ENCODE measurements around the gene MYO1E. TPM values are rescaled to one million over a fixed set of nuclear protein-coding genes. Genes with fewer than 3 reads are reported as not detected.
A peak's percentile ranks its signal among the peaks of the same experiment; 100 is the strongest.

MYO1E gene
- total RNA-seq, 1 experiment from 2014 or later = 83.6 TPM

DNA sequence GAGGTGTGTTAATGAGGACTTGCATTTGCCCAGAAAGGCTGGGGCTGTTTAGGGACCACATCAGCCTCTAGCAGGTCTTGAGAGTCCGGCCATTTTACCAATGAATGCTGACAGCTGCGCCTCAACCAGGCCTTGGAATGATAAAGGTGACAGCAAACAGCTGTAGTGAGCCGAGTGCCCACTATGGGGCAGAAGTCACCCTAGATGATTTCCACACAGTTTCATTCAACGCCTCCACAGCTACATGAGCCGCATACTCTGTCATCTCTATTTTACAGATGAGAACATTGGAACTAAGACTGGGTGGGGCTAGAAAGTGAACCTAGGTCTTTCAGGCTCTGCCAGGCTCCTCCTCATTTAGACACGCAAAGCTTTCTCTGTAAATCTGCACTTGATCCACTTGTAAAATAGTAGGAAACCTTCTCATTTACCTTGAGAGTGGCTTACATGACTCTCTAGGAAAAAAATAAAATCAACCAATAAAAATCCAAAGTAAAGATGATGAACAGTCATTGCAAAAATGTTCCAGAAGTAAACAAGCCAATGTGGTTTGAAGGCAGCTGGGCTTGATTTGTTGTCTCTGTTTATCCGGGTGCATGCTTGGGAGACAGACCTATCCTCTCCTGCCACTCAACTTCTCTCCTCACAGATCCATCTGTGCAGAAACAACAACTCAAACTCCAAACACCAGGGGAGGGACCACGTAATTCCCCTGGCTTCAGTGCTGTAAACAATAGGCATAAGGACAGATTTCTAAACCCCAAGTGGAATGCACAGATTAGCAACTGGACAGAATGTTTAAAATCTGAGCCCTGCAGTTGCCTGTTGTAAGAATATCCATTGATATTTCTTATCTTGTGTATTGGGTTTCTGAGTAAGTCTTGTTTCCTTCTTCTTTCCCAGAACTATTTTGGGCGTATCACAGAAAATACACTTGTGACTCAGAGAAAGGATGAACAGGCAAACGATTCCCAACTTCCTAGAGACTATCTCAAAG is 197.5 kb downstream of the MYO1E start:
- no peak overlapping the region for H3K4me3 Mint-ChIP-seq
- DNase-seq (ENCODE audit: low spot score) = peak; percentile 65
- no peak for TF ChIP-seq CREM (CRISPR knock-in tag; IDR thresholded peaks at IDR 0.05)
- 0 out of 2 replicates have a peak, but pooled peaks have one; percentile 56 for TF ChIP-seq ZNF317 (CRISPR knock-in tag; IDR thresholded peaks at IDR 0.05; ENCODE audit: borderline replicate concordance, low read depth)
- POLR2A ChIA-PET = interaction anchor here (0.5 to 1.4 kb wide), 2 partner anchors 198 to 586 kb away, joined by 4 to 8 read pairs; partner anchors contain the start of gene MYO1E
- no peaks in the 10 kb centered on the region for H3K27me3 Mint-ChIP-seq (ENCODE audit: low read depth)
- peak overlapping the region; percentile 78 for H3K27ac Mint-ChIP-seq
- CTCF ChIA-PET = interaction anchor here (0.7 to 2.6 kb wide), 15 partner anchors 10 to 448 kb away, joined by 3 to 33 read pairs (median 4); no protein-coding TSS in a partner anchor
- H3K36me3 Mint-ChIP-seq = peaks cover 26% of the 10 kb centered on the region
- H3K4me1 Mint-ChIP-seq = peaks cover 8% of the 10 kb centered on the region
- peak; percentile 96 for ATAC-seq
- peaks cover 3% of the 10 kb centered on the region; the same call in 1 of the 2 replicates for H3K9me3 Mint-ChIP-seq

- peaks cover 3% of the 10 kb centered on the region; the same call in 1 of the 2 replicates for H3K9me3 Mint-ChIP-seq
- TF ChIP-seq, protein P1, sequence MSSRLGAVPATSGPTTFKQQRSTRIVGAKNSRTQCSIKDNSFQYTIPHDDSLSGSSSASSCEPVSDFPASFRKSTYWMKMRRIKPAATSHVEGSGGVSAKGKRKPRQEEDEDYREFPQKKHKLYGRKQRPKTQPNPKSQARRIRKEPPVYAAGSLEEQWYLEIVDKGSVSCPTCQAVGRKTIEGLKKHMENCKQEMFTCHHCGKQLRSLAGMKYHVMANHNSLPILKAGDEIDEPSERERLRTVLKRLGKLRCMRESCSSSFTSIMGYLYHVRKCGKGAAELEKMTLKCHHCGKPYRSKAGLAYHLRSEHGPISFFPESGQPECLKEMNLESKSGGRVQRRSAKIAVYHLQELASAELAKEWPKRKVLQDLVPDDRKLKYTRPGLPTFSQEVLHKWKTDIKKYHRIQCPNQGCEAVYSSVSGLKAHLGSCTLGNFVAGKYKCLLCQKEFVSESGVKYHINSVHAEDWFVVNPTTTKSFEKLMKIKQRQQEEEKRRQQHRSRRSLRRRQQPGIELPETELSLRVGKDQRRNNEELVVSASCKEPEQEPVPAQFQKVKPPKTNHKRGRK (CRISPR knock-in tag; IDR thresholded peaks at IDR 0.05; ENCODE audit: borderline replicate concordance) = no peak
- TF ChIP-seq ATF1 (CRISPR knock-in tag; IDR thresholded peaks at IDR 0.05) = no peak
- TF ChIP-seq, protein P2, sequence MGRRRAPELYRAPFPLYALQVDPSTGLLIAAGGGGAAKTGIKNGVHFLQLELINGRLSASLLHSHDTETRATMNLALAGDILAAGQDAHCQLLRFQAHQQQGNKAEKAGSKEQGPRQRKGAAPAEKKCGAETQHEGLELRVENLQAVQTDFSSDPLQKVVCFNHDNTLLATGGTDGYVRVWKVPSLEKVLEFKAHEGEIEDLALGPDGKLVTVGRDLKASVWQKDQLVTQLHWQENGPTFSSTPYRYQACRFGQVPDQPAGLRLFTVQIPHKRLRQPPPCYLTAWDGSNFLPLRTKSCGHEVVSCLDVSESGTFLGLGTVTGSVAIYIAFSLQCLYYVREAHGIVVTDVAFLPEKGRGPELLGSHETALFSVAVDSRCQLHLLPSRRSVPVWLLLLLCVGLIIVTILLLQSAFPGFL (CRISPR knock-in tag; IDR thresholded peaks at IDR 0.05; ENCODE audit: borderline replicate concordance) = no peak
- TF ChIP-seq ZNF671 (CRISPR knock-in tag; IDR thresholded peaks at IDR 0.05) = no peak
- no peak for TF ChIP-seq E2F1 (CRISPR knock-in tag; IDR thresholded peaks at IDR 0.05)
- TF ChIP-seq ESRRA (CRISPR knock-in tag; IDR thresholded peaks at IDR 0.05; ENCODE audit: borderline replicate concordance) = no peak
- TF ChIP-seq, protein P3, sequence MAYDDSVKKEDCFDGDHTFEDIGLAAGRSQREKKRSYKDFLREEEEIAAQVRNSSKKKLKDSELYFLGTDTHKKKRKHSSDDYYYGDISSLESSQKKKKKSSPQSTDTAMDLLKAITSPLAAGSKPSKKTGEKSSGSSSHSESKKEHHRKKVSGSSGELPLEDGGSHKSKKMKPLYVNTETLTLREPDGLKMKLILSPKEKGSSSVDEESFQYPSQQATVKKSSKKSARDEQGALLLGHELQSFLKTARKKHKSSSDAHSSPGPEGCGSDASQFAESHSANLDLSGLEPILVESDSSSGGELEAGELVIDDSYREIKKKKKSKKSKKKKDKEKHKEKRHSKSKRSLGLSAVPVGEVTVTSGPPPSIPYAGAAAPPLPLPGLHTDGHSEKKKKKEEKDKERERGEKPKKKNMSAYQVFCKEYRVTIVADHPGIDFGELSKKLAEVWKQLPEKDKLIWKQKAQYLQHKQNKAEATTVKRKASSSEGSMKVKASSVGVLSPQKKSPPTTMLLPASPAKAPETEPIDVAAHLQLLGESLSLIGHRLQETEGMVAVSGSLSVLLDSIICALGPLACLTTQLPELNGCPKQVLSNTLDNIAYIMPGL (CRISPR knock-in tag; IDR thresholded peaks at IDR 0.05) = no peak
- no peak for TF ChIP-seq JUN (CRISPR knock-in tag; IDR thresholded peaks at IDR 0.05)
- no peak for TF ChIP-seq RORB (CRISPR knock-in tag; IDR thresholded peaks at IDR 0.05)
- TF ChIP-seq USF1 (CRISPR knock-in tag; IDR thresholded peaks at IDR 0.05) = no peak
- TF ChIP-seq, protein P4, sequence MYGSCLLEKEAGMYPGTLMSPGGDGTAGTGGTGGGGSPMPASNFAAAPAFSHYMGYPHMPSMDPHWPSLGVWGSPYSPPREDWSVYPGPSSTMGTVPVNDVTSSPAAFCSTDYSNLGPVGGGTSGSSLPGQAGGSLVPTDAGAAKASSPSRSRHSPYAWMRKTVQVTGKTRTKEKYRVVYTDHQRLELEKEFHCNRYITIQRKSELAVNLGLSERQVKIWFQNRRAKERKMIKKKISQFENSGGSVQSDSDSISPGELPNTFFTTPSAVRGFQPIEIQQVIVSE (CRISPR knock-in tag; IDR thresholded peaks at IDR 0.05; ENCODE audit: borderline replicate concordance) = no peak
- no peak for TF ChIP-seq SOX15 (CRISPR knock-in tag; IDR thresholded peaks at IDR 0.05)
- CTCF ChIA-PET = interaction anchor here (0.7 to 2.6 kb wide), 15 partner anchors 9 to 449 kb away, joined by 3 to 33 read pairs (median 4); no protein-coding TSS in a partner anchor
- DNase-seq (ENCODE audit: low spot score) (no peak), ATAC-seq (no peak)
- H3K4me3 Mint-ChIP-seq = no peak overlapping the region
- H3K27ac Mint-ChIP-seq = no peak overlapping the region
- no peaks in the 10 kb centered on the region for H3K27me3 Mint-ChIP-seq (ENCODE audit: low read depth)
- H3K36me3 Mint-ChIP-seq = peaks cover 29% of the 10 kb centered on the region
- POLR2A ChIA-PET = interaction anchor here (0.5 to 1.4 kb wide), 2 partner anchors 198 to 586 kb away, joined by 4 to 8 read pairs; partner anchors contain the start of gene MYO1E
- peaks cover 8% of the 10 kb centered on the region for H3K4me1 Mint-ChIP-seq
Measured at GRCh38 chr15:59174151-59174834, 198.4 kb downstream of the MYO1E start.
